WTC11 (cell line): ENCODE data around the gene RBBP4.

Experiments
- ATF1 ChIP-seq: sonication (generic); formaldehyde crosslinking; IDR thresholded peaks from 2 replicates; pipeline ENCODE4 v1.8.1; 2023; ENCODE audit warnings: mild to moderate bottlenecking, moderate library complexity, missing genetic modification reagents
- CREB1 ChIP-seq: sonication (generic); formaldehyde crosslinking; IDR thresholded peaks from 2 replicates; pipeline ENCODE4 v1.8.0; 2023; ENCODE audit warnings: mild to moderate bottlenecking, missing genetic modification reagents
- CTCF ChIP-seq: fragments of 200-600 bp; IDR thresholded peaks from 2 replicates; pipeline ENCODE4 v1.8.0; 2022; ENCODE audit warnings: antibody characterized with exemption
- E2F4 ChIP-seq: sonication (generic); formaldehyde crosslinking; IDR thresholded peaks from 2 replicates; pipeline ENCODE4 v1.8.1; 2022; ENCODE audit warnings: low read depth, mild to moderate bottlenecking, moderate library complexity, missing genetic modification reagents, borderline replicate concordance
- E2F5 ChIP-seq: sonication (generic); formaldehyde crosslinking; IDR thresholded peaks from 2 replicates; pipeline ENCODE4 v1.8.1; 2022; ENCODE audit warnings: mild to moderate bottlenecking, moderate library complexity, missing genetic modification reagents
- ESRRA ChIP-seq: sonication (generic); formaldehyde crosslinking; IDR thresholded peaks from 2 replicates; pipeline ENCODE4 v1.8.1; 2022; ENCODE audit warnings: mild to moderate bottlenecking, missing genetic modification reagents, borderline replicate concordance
- HMGXB4 ChIP-seq: sonication (generic); formaldehyde crosslinking; IDR thresholded peaks from 2 replicates; pipeline ENCODE4 v1.8.1; 2023; ENCODE audit warnings: mild to moderate bottlenecking, moderate library complexity, missing genetic modification reagents
- NFYB ChIP-seq: sonication (generic); formaldehyde crosslinking; conservative IDR thresholded peaks from 2 replicates; pipeline ENCODE4 v1.8.0; 2022; ENCODE audit warnings: low read depth, missing genetic modification reagents
- PRDM15 ChIP-seq: sonication (generic); formaldehyde crosslinking; IDR thresholded peaks from 2 replicates; pipeline ENCODE4 v1.8.0; 2022; ENCODE audit warnings: missing genetic modification reagents
- STAT6 ChIP-seq: sonication (generic); formaldehyde crosslinking; conservative IDR thresholded peaks from 2 replicates; pipeline ENCODE4 v1.8.1; 2023; ENCODE audit warnings: mild to moderate bottlenecking, low read depth, missing genetic modification reagents, moderate library complexity
- TCF7 ChIP-seq: sonication (generic); formaldehyde crosslinking; IDR thresholded peaks from 2 replicates; pipeline ENCODE4 v1.8.0; 2022; ENCODE audit warnings: mild to moderate bottlenecking, low read depth, missing genetic modification reagents, moderate library complexity
- TP53 ChIP-seq: sonication (generic); formaldehyde crosslinking; IDR thresholded peaks from 2 replicates; pipeline ENCODE4 v1.8.1; 2023; ENCODE audit warnings: mild to moderate bottlenecking, missing genetic modification reagents
- ZNF138 ChIP-seq: sonication (generic); formaldehyde crosslinking; conservative IDR thresholded peaks from 2 replicates; pipeline ENCODE4 v1.8.1; 2022; ENCODE audit warnings: mild to moderate bottlenecking, moderate library complexity, missing genetic modification reagents
- ZNF512 ChIP-seq: sonication (generic); formaldehyde crosslinking; IDR thresholded peaks from 2 replicates; pipeline ENCODE4 v1.8.1; 2022; ENCODE audit warnings: missing genetic modification reagents, borderline replicate concordance

GRCh38 chr1:32681999-32682398, 31.0 kb downstream of the RBBP4 start:
- no peak for TF ChIP-seq CTCF
- no peak for TF ChIP-seq E2F4 (CRISPR knock-in tag)
- TF ChIP-seq E2F5 (CRISPR knock-in tag), result no peak
- no peak for TF ChIP-seq CREB1 (CRISPR knock-in tag)
- no peak for TF ChIP-seq ATF1 (CRISPR knock-in tag)
- TF ChIP-seq PRDM15, result no peak
- no peak for TF ChIP-seq ZNF138 (CRISPR knock-in tag)
- TF ChIP-seq ESRRA (CRISPR knock-in tag), result no peak
- TF ChIP-seq ZNF512 (CRISPR knock-in tag), result no peak
- no peak for TF ChIP-seq TP53 (CRISPR knock-in tag)
- TF ChIP-seq NFYB (CRISPR knock-in tag), result no peak
- no peak for TF ChIP-seq TCF7 (CRISPR knock-in tag)
- TF ChIP-seq HMGXB4 (CRISPR knock-in tag), result no peak
- no peak for TF ChIP-seq STAT6 (CRISPR knock-in tag)
